Common myeloid progenitor, CD34-positive (primary cell): Measurements from ENCODE around the gene ST3GAL2.

Source experiments
- CTCF ChIA-PET: fragments of 350-600 bp; sonication (Branson Sonifier 250); formaldehyde crosslinking; loops from one replicate; lab custom pipeline; 2021; ENCODE audit warnings: antibody characterized with exemption; lab: Charles Lee
- POLR2A ChIA-PET: fragments of 350-600 bp; sonication (Branson Sonifier 250); formaldehyde crosslinking; loops from one replicate; lab custom pipeline; 2021; ENCODE audit warnings: antibody characterized with exemption; lab: Charles Lee
- DNase-seq, 3 donors: peaks; one replicate each; pipeline versions ENCODE4 v3.0.0 to v3.0.0-alpha.2; 2013
- H3K27ac ChIP-seq, 2 experiments: 1 replicate in 1 of 2; 2 replicates in 1 of 2; pipeline ENCODE4 v1.7.0; 2013; ENCODE audit warnings: inconsistent platforms in 2 of 2, low read length in 2 of 2, mild to moderate bottlenecking in 2 of 2, low read depth in 1 of 2, moderate library complexity in 1 of 2; ENCODE audit not compliant: severe bottlenecking in 2 of 2, insufficient read depth in 1 of 2, poor library complexity in 1 of 2
- H3K27me3 ChIP-seq, 5 experiments: replicated peaks in 2 of 5; 1 replicate in 3 of 5; 2 replicates in 2 of 5; pipeline versions ENCODE4 v1.6.1 to v1.7.0; 2013; ENCODE audit warnings: low read length in 4 of 5, mild to moderate bottlenecking in 2 of 5, moderate library complexity in 2 of 5, inconsistent platforms in 1 of 5; ENCODE audit not compliant: insufficient read depth in 5 of 5, control insufficient read depth in 4 of 5
- H3K36me3 ChIP-seq, 4 experiments: 1 replicate in 2 of 4; 2 replicates in 2 of 4; pipeline versions ENCODE4 v1.6.1 to v1.7.0; 2013; ENCODE audit warnings: low read length in 3 of 4, control low read depth in 1 of 4, mild to moderate bottlenecking in 1 of 4; ENCODE audit not compliant: control insufficient read depth in 4 of 4, insufficient read depth in 4 of 4
- H3K4me1 ChIP-seq, 4 experiments: 1 replicate in 3 of 4; 2 replicates in 1 of 4; pipeline versions ENCODE4 v1.6.1 to v1.7.1; 2013; ENCODE audit warnings: low read length in 3 of 4, mild to moderate bottlenecking in 3 of 4, control low read depth in 1 of 4, inconsistent platforms in 1 of 4, moderate library complexity in 1 of 4; ENCODE audit not compliant: control insufficient read depth in 4 of 4, insufficient read depth in 4 of 4; ENCODE audit errors: control extremely low read depth in 1 of 4
- H3K4me3 ChIP-seq, 7 experiments: 1 replicate in 4 of 7; 2 replicates in 3 of 7; pipeline versions ENCODE4 v1.5.1 to v1.7.0; 2013; ENCODE audit warnings: mild to moderate bottlenecking in 7 of 7, low read length in 6 of 7, moderate library complexity in 6 of 7, inconsistent platforms in 2 of 7, low read depth in 2 of 7, control low read depth in 1 of 7; ENCODE audit not compliant: insufficient read depth in 4 of 7, control insufficient read depth in 1 of 7; ENCODE audit errors: extremely low read depth in 1 of 7
- H3K9me3 ChIP-seq, 5 experiments: 1 replicate in 4 of 5; 2 replicates in 1 of 5; pipeline versions ENCODE4 v1.6.1 to v1.7.1; 2013; ENCODE audit warnings: low read length in 4 of 5, mild to moderate bottlenecking in 2 of 5, inconsistent platforms in 1 of 5, low read depth in 1 of 5, moderate library complexity in 1 of 5; ENCODE audit not compliant: control insufficient read depth in 4 of 5, insufficient read depth in 2 of 5; ENCODE audit errors: control extremely low read depth in 1 of 5
- WGBS: methylation state at CpG from one replicate; pipeline ENCODE4 v1.1.5; 2013; ENCODE audit not compliant: insufficient coverage; 5-methylcytosine and 5-hydroxymethylcytosine counted together

Gene ST3GAL2

GRCh38 chr16:70383421-70383960 lies 55.4 kb downstream of the ST3GAL2 start:
- no peak for DNase-seq
- Histone ChIP-seq H3K4me1 (peaks cover 7 to 30% (median 25%) of the 10 kb centered on the region in 4 experiments), H3K27ac (no peak overlapping the region), H3K9me3 (no peaks in the 10 kb centered on the region), H3K36me3 (peaks cover 0 to 19% (median 12%) of the 10 kb centered on the region in 4 experiments), H3K4me3 (no peak overlapping the region), H3K27me3 (no peaks in the 10 kb centered on the region)
- WGBS: 99% methylated on average over 6 of the region's 6 CpGs
- POLR2A ChIA-PET: no interaction called here
- CTCF ChIA-PET: interaction anchor here (1.9 kb wide), 1 partner anchor 14 kb away, joined by 6 read pairs; no protein-coding TSS in a partner anchor

GRCh38 chr16:70381604-70382342 lies 57.1 kb downstream of the ST3GAL2 start:
- POLR2A ChIA-PET: interaction anchor here (0.7 kb wide), 1 partner anchor 270 kb away, joined by 3 read pairs; no protein-coding TSS in a partner anchor
- peaks cover 7 to 28% (median 25%) of the 10 kb centered on the region in 4 experiments for H3K4me1 ChIP-seq
- no peaks in the 10 kb centered on the region for H3K9me3 ChIP-seq
- H3K36me3 ChIP-seq: peaks cover 5 to 15% (median 10%) of the 10 kb centered on the region in 4 experiments
- H3K27me3 ChIP-seq: no peaks in the 10 kb centered on the region
- CTCF ChIA-PET: interaction anchor here (0.7 to 6.1 kb wide), 7 partner anchors 9 to 87 kb away, joined by 3 to 42 read pairs (median 4); no protein-coding TSS in a partner anchor
- H3K4me3 ChIP-seq: peak overlapping the region; percentile 64 to 88 (median 81)
- peak overlapping the region in 1 of 2 experiments; percentile 74 for H3K27ac ChIP-seq
- WGBS: 17% methylated on average over 43 of the region's 47 CpGs
- DNase-seq: no peak

GRCh38 chr16:70380919-70381603 lies 57.8 kb downstream of the ST3GAL2 start:
- Histone ChIP-seq H3K9me3 (no peaks in the 10 kb centered on the region), H3K27me3 (no peaks in the 10 kb centered on the region), H3K36me3 (peaks cover 5 to 18% (median 15%) of the 10 kb centered on the region in 4 experiments), H3K4me1 (peaks cover 7 to 28% (median 25%) of the 10 kb centered on the region in 4 experiments), H3K4me3 (peak overlapping the region; percentile 72 to 88 (median 81)), H3K27ac (peak overlapping the region; percentile 27 to 74)
- peak; percentile 97 to 98 (median 98) for DNase-seq
- ChIA-PET POLR2A (interaction anchor here (0.6 to 1.0 kb wide), 3 partner anchors 54 to 270 kb away, joined by 3 read pairs; no protein-coding TSS in a partner anchor), CTCF (interaction anchor here (0.7 to 6.1 kb wide), 9 partner anchors 8 to 148 kb away, joined by 3 to 42 read pairs (median 4); partner anchors contain the start of gene FCSK)
- under 1% methylated on average over 38 of the region's 52 CpGs for WGBS

GRCh38 chr16:70380248-70380918 lies 58.5 kb downstream of the ST3GAL2 start:
- Histone ChIP-seq H3K36me3 (peaks cover 5 to 23% (median 18%) of the 10 kb centered on the region in 4 experiments), H3K27me3 (no peaks in the 10 kb centered on the region), H3K4me3 (peak overlapping the region; percentile 72 to 88 (median 81)), H3K4me1 (peaks cover 7 to 28% (median 25%) of the 10 kb centered on the region in 4 experiments), H3K27ac (peak overlapping the region; percentile 27 to 74), H3K9me3 (no peaks in the 10 kb centered on the region)
- ChIA-PET CTCF (interaction anchor here (0.6 to 6.1 kb wide), 9 partner anchors 10 to 159 kb away, joined by 3 to 42 read pairs (median 5); partner anchors contain the start of gene FCSK), POLR2A (interaction anchor here (0.6 to 1.0 kb wide), 2 partner anchors 53 to 98 kb away, joined by 3 read pairs; no protein-coding TSS in a partner anchor)
- 0% methylated on average over 18 of the region's 31 CpGs for WGBS
- peak; percentile 61 to 83 (median 78) for DNase-seq

GRCh38 chr16:70378869-70379493 lies 59.9 kb downstream of the ST3GAL2 start:
- Histone ChIP-seq H3K9me3 (no peaks in the 10 kb centered on the region), H3K36me3 (peaks cover 5 to 32% (median 20%) of the 10 kb centered on the region in 4 experiments), H3K4me1 (peaks cover 7 to 28% (median 25%) of the 10 kb centered on the region in 4 experiments), H3K27me3 (no peaks in the 10 kb centered on the region), H3K4me3 (peak overlapping the region in 2 of 7 experiments; percentile 4 to 81), H3K27ac (peak overlapping the region in 1 of 2 experiments; percentile 44)
- DNase-seq: no peak
- ChIA-PET CTCF (interaction anchor here (0.6 to 6.1 kb wide), 4 partner anchors 9 to 297 kb away, joined by 4 to 42 read pairs (median 8); partner anchors contain the start of gene FCSK), POLR2A (interaction anchor here (0.5 kb wide), 1 partner anchor 1298 kb away, joined by 3 read pairs; no protein-coding TSS in a partner anchor)
- 95% methylated on average over 5 of the region's 13 CpGs for WGBS

GRCh38 chr16:70377782-70378181 lies 61.1 kb downstream of the ST3GAL2 start:
- H3K4me3 ChIP-seq: no peak overlapping the region
- peaks cover 8 to 37% (median 21%) of the 10 kb centered on the region in 4 experiments for H3K36me3 ChIP-seq
- H3K4me1 ChIP-seq: peaks cover 7 to 28% (median 25%) of the 10 kb centered on the region in 4 experiments
- no peaks in the 10 kb centered on the region for H3K9me3 ChIP-seq
- whole genome bisulfite sequencing: no CpG with 5 or more reads among the region's 2 CpGs
- H3K27me3 ChIP-seq: no peaks in the 10 kb centered on the region
- DNase-seq: no peak
- ChIA-PET CTCF (interaction anchor here (0.9 to 6.1 kb wide), 4 partner anchors 15 to 76 kb away, joined by 3 to 42 read pairs (median 4); partner anchors contain the start of gene FCSK), POLR2A (no interaction called here)
- H3K27ac ChIP-seq: no peak overlapping the region
